ENCODE data around the gene GLDN. TPM values are rescaled to one million over a fixed set of nuclear protein-coding genes. Genes with fewer than 3 reads are reported as not detected.

GLDN gene
- polyA plus RNA-seq, 1 donor from 2014 or later: not detected

DNA sequence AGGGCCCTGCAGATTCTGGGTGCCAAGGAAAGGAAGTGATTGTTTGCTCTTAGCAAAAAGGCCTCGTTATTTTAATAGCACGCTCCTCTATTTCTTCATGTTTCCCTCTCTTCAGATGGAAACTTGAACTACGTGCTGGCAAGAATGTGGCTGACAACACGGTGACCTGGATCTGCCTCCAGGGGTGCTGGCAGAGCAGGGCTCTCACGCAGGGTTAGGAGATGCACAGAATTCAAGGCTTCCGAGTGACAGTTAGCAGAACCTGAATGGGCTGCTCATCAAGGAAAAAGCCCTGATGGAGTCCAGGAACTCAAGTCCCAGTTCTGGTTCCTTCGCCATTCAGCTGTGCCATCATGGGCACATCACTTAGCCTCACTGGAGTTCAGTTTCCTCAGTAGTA, 25.7 kb upstream of the GLDN start:
- Mint-ChIP-seq H3K4me1 (no peaks in the 10 kb centered on the region), H3K27me3 (peaks cover 7% of the 10 kb centered on the region), H3K4me3 (no peak overlapping the region), H3K9me3 (peaks cover 0 to 3% (median 0%) of the 10 kb centered on the region in 3 donors), H3K27ac (no peak overlapping the region), H3K36me3 (no peaks in the 10 kb centered on the region)

DNA sequence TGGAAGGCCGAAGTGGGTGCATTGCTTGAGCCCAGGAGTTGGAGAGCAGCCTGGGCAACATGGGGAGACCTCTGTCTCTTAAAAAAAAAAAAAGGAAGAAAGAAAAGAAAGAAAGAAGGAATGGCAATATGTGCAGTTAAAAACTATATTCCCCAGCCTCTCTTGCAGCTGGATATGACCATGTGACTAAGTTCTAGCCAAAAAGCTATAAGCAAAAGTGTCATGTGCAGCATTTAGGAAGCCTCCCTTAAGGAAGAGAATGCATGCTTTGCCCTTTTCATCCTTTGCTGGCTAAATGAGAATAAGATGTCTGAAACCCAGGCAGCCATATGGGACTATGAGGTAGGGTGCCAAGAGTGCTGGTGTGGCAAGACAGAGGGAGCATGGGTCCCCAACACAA, 24.8 kb upstream of the GLDN start:
- H3K4me3 Mint-ChIP-seq: no peak overlapping the region
- H3K9me3 Mint-ChIP-seq: peaks cover 0 to 3% (median 0%) of the 10 kb centered on the region in 3 donors
- peaks cover 4% of the 10 kb centered on the region for H3K36me3 Mint-ChIP-seq
- H3K4me1 Mint-ChIP-seq: no peaks in the 10 kb centered on the region
- H3K27me3 Mint-ChIP-seq: peaks cover 10% of the 10 kb centered on the region
- no peak overlapping the region for H3K27ac Mint-ChIP-seq

GRCh38 chr15:51318382-51319150, 22.9 kb upstream of the GLDN start:
- peaks cover 0 to 3% (median 0%) of the 10 kb centered on the region in 3 donors for H3K9me3 Mint-ChIP-seq
- peaks cover 4% of the 10 kb centered on the region for H3K36me3 Mint-ChIP-seq
- H3K4me3 Mint-ChIP-seq: no peak overlapping the region
- H3K4me1 Mint-ChIP-seq: no peaks in the 10 kb centered on the region
- no peak overlapping the region for H3K27ac Mint-ChIP-seq
- peaks cover 12% of the 10 kb centered on the region for H3K27me3 Mint-ChIP-seq

GRCh38 chr15:51319539-51319938, 21.9 kb upstream of the GLDN start:
- no peak overlapping the region for H3K27ac Mint-ChIP-seq
- H3K36me3 Mint-ChIP-seq: peaks cover 4% of the 10 kb centered on the region
- peaks cover 0 to 3% (median 0%) of the 10 kb centered on the region in 3 donors for H3K9me3 Mint-ChIP-seq
- peaks cover 12% of the 10 kb centered on the region for H3K27me3 Mint-ChIP-seq
- no peaks in the 10 kb centered on the region for H3K4me1 Mint-ChIP-seq
- no peak overlapping the region for H3K4me3 Mint-ChIP-seq

DNA sequence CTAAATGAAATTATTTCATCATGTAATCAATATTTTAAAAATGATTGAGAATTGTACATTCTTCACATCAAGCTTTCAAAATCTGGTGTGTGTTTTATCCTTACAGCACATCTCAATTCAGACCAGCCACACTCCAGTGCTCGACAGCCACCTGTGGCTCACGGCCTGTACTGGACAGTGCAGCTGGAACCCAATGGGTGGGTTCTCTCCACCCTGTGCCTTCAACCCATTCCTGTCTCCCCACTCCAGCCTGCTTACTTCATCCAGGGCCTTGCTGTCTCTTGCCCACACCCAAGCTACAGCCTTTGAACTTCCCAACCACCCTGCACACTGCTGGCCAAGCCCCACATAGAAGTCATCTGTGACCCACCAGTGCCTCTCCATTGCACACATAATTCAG, 20.6 kb upstream of the GLDN start:
- H3K4me1 Mint-ChIP-seq: no peaks in the 10 kb centered on the region

GRCh38 chr15:51321316-51321715, 20.1 kb upstream of the GLDN start:
- peak overlapping the region in 1 of 3 donors; percentile 44 for H3K27ac Mint-ChIP-seq
- H3K36me3 Mint-ChIP-seq: peaks cover 4% of the 10 kb centered on the region
- peaks cover 0 to 1% (median 0%) of the 10 kb centered on the region in 3 donors for H3K9me3 Mint-ChIP-seq
- peaks cover 8% of the 10 kb centered on the region for H3K27me3 Mint-ChIP-seq
- no peak overlapping the region for H3K4me3 Mint-ChIP-seq
- no peaks in the 10 kb centered on the region for H3K4me1 Mint-ChIP-seq

More for the DNA sequence above, 20.6 kb upstream of the GLDN start:
- H3K4me3 Mint-ChIP-seq: no peak overlapping the region
- H3K27me3 Mint-ChIP-seq: peaks cover 8% of the 10 kb centered on the region
- H3K36me3 Mint-ChIP-seq: peaks cover 4% of the 10 kb centered on the region
- no peak overlapping the region for H3K27ac Mint-ChIP-seq
- H3K9me3 Mint-ChIP-seq: peaks cover 0 to 1% (median 0%) of the 10 kb centered on the region in 3 donors

GRCh38 chr15:51322621-51323296, 18.7 kb upstream of the GLDN start:
- no peak overlapping the region for H3K27ac Mint-ChIP-seq
- H3K27me3 Mint-ChIP-seq: peaks cover 7% of the 10 kb centered on the region
- no peaks in the 10 kb centered on the region for H3K9me3 Mint-ChIP-seq
- no peak overlapping the region for H3K4me3 Mint-ChIP-seq
- H3K36me3 Mint-ChIP-seq: peaks cover 4% of the 10 kb centered on the region
- H3K4me1 Mint-ChIP-seq: no peaks in the 10 kb centered on the region

- Mint-ChIP-seq H3K27ac (peak overlapping the region in 1 of 3 donors; percentile 21), H3K36me3 (peaks cover 4% of the 10 kb centered on the region), H3K27me3 (peaks cover 6% of the 10 kb centered on the region), H3K4me1 (no peaks in the 10 kb centered on the region), H3K4me3 (no peak overlapping the region), H3K9me3 (no peaks in the 10 kb centered on the region)
These were observed 17.7 kb upstream of the GLDN start for GRCh38 chr15:51323749-51324148.

DNA sequence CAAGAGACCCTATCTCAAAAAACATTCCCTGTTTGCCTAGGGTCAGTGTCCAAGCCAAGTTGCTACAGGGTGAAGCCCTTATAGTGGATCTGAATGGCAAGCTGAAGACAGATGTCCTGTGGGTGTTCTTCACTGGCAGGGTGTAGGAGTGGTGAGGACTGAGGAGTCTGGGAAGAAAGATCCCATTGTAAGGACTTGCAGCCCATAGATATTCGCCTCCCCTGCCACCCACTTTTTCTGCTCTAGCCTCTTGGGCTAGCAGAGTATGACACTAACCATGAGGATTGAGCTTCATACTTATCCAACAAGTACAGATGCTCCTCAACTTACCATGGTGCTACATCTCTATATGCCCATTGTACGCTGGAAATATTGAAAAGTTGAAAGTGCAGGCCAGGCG, 16.3 kb upstream of the GLDN start:
- H3K27ac Mint-ChIP-seq: no peak overlapping the region
- H3K36me3 Mint-ChIP-seq: peaks cover 4% of the 10 kb centered on the region
- H3K4me3 Mint-ChIP-seq: no peak overlapping the region
- peaks cover 6% of the 10 kb centered on the region for H3K27me3 Mint-ChIP-seq
- H3K9me3 Mint-ChIP-seq: no peaks in the 10 kb centered on the region
- H3K4me1 Mint-ChIP-seq: peaks cover 0 to 1% (median 0%) of the 10 kb centered on the region in 3 donors

DNA sequence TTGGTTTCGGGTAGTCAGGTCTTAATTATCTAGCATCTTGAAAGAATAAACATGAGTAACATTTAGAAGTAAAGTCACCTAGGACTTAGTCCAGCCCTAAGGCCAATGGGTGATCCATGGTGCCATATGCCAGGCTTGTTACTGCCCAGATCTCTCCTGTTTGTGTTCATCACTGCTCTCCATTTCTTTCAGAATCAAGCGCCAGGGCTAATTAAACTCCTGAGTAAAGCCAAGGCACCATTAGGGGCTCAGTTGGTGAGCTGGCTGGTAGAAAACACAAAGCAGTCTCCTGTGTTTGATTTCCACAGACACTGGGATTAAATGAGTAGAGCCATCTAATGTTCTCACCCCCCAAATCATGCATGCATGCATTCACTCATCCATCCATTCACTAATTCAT, 14.4 kb upstream of the GLDN start:
- Mint-ChIP-seq H3K27me3 (peaks cover 3% of the 10 kb centered on the region), H3K36me3 (no peaks in the 10 kb centered on the region), H3K9me3 (no peaks in the 10 kb centered on the region), H3K4me1 (peaks cover 0 to 1% (median 0%) of the 10 kb centered on the region in 3 donors), H3K27ac (no peak overlapping the region), H3K4me3 (no peak overlapping the region)

- H3K36me3 Mint-ChIP-seq: no peaks in the 10 kb centered on the region
- no peak overlapping the region for H3K27ac Mint-ChIP-seq
- peaks cover 0 to 4% (median 0%) of the 10 kb centered on the region in 3 donors for H3K9me3 Mint-ChIP-seq
- H3K4me3 Mint-ChIP-seq: no peak overlapping the region
- peaks cover under 1 to 1% (median 1%) of the 10 kb centered on the region in 3 donors for H3K4me1 Mint-ChIP-seq
- H3K27me3 Mint-ChIP-seq: no peaks in the 10 kb centered on the region
These were observed 12.5 kb upstream of the GLDN start for GRCh38 chr15:51328926-51329325.

- peaks cover 0 to 4% (median 0%) of the 10 kb centered on the region in 3 donors for H3K9me3 Mint-ChIP-seq
- H3K36me3 Mint-ChIP-seq: no peaks in the 10 kb centered on the region
- H3K27ac Mint-ChIP-seq: no peak overlapping the region
- H3K27me3 Mint-ChIP-seq: no peaks in the 10 kb centered on the region
- no peak overlapping the region for H3K4me3 Mint-ChIP-seq
- H3K4me1 Mint-ChIP-seq: peaks cover 14 to 21% (median 20%) of the 10 kb centered on the region in 3 donors
These were observed 10.3 kb upstream of the GLDN start for GRCh38 chr15:51331141-51331540.

DNA sequence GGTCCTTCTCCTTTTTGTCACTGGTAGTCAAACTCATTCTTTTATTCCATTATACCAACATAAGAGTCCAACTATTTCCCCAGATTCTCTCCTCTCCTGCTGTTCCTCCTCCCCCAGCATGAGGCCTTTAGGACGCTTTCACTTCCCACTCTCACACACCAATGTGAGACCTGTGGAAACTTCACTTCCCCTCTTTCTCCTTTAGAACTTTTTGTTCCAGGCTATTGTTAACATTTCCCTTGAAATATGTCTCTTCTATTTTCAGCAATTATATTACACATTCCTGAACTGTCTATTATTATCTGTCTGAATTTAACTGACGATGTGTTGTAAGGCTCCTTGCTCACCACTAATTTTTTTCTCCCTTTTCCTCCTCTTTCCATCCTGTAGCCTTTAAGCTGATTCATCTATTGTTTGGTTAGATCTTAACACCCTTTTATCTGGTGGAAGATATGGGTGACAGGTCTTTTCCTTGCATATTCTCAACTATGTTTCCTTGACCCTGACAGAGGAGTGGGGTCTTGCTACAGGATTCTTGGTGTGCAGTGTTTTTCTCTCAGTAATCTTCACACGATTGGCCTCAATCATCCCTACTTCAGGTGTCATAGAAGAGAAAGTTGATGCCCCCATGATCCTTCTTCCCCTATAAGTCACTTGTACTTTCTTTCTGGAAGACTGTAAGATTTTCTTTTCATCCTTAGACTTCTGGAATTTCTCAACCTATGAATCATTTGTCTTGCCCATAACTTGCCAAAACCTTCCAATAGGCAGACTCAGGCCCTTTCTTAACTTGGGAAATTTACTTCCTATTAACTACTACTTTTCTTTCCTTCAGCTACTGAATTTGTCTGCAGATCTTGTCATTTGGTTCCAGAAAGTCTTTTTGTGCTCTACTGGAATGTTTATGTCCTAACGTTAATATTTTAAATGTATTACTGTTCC, 9.0 kb upstream of the GLDN start:
- H3K36me3 Mint-ChIP-seq: no peaks in the 10 kb centered on the region
- H3K9me3 Mint-ChIP-seq: peaks cover 0 to 4% (median 0%) of the 10 kb centered on the region in 3 donors
- H3K4me1 Mint-ChIP-seq: peaks cover 14 to 24% (median 20%) of the 10 kb centered on the region in 3 donors
- no peak overlapping the region for H3K4me3 Mint-ChIP-seq
- no peak overlapping the region for H3K27ac Mint-ChIP-seq
- H3K27me3 Mint-ChIP-seq: no peaks in the 10 kb centered on the region

GRCh38 chr15:51333571-51333970, 7.9 kb upstream of the GLDN start:
- H3K27me3 Mint-ChIP-seq: no peaks in the 10 kb centered on the region
- peaks cover 0 to 4% (median 0%) of the 10 kb centered on the region in 3 donors for H3K9me3 Mint-ChIP-seq
- H3K27ac Mint-ChIP-seq: no peak overlapping the region
- peaks cover 14 to 24% (median 20%) of the 10 kb centered on the region in 3 donors for H3K4me1 Mint-ChIP-seq
- no peak overlapping the region for H3K4me3 Mint-ChIP-seq
- H3K36me3 Mint-ChIP-seq: no peaks in the 10 kb centered on the region

All from IgD-negative memory B cell (primary cell).